HG02938 (cell line): ENCODE results near the gene ZBED1.
"Not testable (repeated sequence)": the region's sequence is repeated elsewhere in the genome, so short reads cannot be mapped to it uniquely, and the experiment has no call there.

ENCODE experiments used
- ATAC-seq: cut with Tn5 transposase; IDR thresholded peaks from one replicate; pipeline ENCODE4 v1.9.1; 2021; ENCODE audit warnings: mild to moderate bottlenecking, moderate library complexity; ENCODE audit not compliant: unreplicated experiment

The ZBED1 gene

DNA sequence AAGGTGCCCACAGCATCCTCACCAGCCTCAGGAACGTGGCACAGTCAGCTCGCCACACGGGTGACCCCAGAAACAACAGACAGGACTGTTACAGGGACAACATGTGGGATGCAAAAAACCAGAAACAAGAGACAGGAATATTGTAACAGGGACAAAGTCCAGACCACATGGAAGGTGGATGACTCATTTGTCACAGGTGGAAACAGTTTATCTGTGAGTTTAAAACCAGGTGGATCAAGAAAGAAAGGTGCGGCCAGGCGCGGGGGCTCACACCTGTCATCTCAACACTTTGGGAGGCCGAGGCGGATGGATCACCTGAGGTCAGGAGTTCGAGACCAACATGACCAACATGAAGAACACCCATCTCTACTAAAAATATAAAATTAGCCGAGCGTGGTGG is 23.5 kb downstream of the ZBED1 start:
- not testable (repeated sequence) for ATAC-seq

DNA sequence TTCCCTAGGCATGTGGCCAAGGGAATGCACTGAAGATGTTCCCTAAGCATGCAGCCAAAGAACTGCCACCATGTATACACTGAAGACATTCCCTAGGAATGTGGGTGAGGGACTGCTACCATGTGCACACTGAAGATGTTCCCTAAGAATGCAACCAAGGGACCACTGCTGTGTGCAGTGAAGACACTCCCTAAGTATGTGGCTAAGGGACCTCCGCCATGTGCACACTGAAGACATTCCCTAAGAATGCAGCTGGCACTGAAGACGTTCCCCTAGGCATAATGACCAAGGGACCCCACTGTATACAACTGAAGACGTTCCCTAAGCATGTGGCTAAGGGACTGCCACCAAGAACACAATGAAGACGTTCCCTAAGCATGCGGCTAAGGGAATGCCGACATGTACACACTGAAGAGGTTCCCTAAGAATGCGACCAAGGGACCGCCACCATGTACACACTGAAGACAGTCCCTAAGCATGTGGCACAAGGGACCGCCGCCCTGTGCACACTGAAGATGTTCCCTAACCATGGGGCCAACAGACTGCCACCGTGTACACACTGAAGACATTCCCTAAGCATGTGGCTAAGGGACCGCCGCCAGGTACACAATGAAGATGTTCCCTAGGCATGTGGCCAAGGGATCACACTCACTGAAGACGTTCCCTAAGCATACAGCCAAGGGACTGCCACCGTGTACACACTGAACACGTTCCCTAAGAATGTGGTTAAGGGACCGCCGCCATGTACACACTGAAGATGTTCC is 25.6 kb downstream of the ZBED1 start:
- no peak for ATAC-seq

DNA sequence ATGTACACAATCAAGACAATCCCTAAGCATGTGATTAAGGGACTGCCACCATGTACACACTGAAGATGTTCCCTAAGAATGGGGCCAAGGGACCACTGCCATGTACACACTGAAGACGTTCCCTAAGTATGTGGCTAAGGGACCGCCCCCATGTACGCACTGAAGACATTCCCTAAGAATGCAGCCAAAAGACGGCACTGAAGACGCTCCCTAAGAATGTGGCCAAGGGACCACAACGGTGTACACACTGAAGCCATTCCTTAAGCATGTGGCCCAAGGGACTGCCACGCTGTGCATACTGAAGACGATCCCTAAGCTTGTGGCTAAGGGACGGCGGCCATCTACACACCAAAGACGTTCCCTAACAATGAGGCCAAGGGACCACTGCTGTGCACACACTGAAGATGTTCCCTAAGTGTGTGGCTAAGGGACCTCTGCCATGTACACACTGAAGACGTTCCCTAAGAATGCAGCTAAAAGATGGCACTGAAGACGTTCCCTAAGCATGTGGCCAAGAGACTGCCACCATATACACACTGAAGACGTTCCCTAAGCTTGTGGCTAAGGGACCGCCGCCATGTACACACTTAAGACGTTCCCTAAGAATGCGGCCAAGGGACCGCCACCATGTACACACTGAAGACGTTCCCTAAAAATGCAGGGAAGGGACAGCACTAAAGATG is 26.4 kb downstream of the ZBED1 start:
- no peak for ATAC-seq

DNA sequence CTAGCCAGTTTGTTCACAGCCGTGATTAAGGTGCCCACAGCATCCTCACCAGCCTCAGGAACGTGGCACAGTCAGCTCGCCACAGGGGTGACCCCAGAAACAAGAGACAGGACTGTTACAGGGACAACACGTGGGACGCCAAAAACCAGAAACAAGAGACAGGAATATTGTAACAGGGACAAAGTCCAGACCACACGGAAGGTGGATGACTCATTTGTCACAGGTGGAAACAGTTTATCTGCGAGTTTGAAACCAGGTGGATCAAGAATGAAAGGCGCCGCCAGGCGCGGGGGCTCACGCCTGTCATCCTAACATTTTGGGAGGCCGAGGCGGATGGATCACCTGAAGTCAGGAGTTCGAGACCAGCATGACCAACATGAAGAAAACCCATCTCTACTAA is 27.7 kb downstream of the ZBED1 start:
- not testable (repeated sequence) for ATAC-seq

DNA sequence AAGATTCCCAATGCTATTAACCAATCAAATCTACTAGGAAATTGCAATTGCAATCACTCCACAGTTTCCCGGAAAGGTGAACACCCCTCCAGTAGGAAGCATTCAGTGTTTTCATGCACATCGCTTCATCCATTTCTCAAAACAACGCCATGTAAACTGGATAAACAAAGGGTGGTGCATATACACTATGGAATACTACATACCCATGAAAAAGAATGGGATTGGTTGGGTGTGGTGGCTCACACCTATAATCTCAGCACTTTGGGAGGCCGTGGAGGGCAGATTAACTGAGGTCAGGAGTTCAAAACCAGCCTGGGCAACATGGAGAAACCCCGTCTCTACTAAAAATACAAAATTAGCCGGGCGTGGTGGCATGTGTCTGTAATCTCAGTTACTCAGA is 29.1 kb downstream of the ZBED1 start:
- no peak for ATAC-seq

DNA sequence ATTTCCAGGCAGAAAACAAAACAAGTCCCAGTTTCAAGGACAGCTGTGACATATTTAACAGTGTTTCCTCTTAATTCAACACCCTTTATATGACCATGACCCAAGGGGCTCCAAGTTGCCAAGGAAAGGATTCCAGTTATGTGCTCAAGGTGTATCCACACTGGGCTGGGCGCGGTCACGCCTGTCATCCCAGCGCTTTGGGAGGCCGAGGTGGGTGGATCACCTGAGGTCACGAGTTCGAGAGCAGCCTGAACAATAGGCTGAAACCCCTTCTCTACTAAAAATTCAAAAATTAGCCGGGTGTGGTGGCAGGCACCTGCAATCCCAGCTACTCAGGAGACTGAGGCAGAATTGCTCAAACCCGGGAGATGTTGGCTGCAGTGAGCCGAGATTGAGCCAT is 29.6 kb downstream of the ZBED1 start:
- ATAC-seq: not testable (repeated sequence)

DNA sequence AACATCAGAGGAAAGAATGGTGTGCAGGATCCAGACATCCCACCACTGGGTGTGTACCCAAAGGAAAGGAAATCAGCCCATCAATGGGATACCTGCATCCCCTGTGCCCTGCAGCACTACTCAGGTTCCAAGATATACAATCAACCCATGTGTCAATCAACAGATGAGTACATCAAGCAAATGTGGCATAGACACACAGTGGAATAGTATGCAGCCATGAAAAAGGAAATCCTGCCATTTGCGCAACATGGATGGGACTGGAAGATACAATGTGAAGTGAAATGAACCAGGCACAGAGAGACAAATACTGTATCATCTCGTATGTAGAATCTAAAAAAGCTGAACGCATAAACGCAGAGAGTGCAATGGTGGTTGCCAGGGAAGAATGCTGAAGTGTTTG is 30.9 kb downstream of the ZBED1 start:
- ATAC-seq: not testable (repeated sequence)

DNA sequence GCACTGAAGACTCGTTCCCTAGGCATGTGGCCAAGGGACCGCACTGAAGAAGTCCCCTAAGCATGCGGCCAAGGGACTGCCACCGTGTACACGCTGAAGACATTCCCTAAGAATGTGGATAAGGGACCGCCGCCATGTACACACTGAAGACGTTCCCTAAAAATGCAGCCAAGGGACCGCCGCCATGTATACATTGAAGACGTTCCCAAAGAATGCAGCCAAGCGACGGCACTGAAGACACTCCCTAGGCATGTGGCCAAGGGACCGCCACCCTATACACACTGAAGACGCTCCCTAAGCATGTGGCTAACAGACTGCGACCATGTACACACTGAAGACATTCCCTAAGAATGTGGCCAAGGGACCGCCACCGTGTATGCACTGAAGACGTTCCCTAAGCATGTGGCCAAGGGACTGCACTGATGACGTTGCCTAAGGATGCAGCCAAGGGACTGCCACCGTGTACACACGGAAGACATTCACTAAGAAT is 31.5 kb downstream of the ZBED1 start:
- no peak for ATAC-seq

DNA sequence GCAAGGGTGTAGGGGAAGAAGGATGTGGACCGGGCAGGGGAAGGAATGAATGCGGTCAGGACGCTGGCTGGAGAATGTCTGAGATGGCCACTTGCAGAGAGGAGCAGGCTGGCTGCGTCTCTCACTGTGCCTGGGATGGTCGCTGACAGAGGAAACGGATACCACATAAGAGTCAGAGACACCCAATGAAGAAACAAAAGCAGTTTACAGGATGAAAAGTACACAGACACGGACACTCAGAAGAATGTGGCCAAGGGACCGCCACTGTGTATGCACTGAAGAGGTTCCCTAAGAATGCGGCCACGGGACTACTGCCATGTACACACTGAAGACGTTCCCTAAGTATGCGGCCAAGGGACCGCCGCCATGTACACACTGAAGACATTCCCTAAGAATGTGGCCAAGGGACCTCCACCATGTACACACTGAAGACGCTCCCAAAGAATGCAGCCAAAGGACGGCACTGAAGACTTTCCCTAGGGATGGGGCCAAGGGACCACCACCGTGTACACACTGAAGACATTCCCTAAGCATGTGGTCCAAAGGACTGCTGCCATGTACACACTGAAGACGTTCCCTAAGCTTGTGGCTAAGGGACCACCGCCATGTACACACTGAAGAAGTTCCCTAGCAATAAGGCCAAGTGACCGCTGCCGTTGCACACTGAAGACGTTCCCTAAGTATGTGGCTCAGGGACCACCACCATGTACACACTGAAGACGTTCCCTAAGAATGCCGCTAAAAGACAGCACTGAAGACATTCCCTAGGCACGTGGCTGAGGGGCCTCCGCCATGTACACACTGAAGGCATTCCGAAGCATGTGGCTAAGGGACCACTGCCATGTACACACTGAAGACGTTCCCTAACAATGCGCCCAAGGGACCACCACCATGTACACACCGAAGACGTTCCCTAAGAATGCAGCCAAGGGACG is 32.2 kb downstream of the ZBED1 start:
- no peak for ATAC-seq

DNA sequence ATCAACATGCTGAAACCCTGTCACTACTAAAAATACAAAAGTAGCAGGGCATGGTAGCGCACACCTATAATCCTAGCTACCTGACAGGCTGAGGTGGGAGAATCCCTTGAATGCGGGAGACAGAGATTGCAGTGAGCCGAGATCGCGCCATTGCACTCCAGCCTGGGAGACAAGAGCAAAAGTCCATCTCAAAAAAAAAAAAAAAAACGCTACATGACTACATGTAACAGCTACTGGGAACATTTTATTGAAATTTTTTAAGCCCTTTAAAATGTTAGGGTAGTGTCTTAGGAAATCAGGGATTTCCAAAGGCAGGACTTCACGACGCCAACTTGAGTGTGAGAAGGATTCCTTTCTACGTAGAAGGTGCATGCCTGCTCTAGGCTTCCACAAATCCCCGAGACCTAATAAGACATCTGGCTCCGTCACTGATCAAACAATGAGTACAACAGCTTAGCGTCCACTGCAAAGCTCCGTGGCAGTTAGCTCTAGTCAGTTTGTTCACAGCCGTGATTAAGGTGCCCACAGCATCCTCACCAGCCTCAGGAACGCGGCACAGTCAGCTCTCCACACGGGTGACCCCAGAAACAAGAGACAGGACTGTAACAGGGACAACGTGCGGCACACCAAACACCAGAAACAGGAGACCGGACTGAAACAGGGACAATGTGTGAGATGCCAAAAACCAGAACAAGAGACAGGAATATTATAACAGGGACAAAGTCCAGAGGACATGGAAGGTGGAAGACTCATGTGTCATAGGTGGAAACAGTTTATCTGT is 33.7 kb downstream of the ZBED1 start:
- ATAC-seq: no peak

DNA sequence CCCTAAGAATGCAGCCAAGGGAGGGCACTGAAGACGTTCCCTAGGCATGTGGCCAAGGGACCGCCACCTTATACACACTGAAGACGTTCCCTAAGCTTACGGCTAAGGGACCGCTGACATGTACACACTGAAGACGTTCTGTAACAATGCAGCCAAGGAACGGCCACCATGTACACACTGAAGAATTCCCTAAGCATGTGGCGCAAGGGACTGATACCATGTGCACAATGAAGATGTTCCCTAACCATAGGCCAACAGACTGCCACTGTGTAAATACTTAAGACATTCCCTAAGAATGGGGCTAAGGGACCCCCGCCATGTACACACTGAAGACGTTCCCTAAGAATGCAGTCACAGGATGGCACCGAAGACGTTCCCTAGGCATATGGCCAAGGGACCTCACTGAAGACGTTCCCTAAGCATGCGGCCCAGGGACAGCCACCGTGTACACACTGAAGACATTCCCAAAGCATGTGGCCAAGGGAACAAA is 36.1 kb downstream of the ZBED1 start:
- ATAC-seq: no peak

DNA sequence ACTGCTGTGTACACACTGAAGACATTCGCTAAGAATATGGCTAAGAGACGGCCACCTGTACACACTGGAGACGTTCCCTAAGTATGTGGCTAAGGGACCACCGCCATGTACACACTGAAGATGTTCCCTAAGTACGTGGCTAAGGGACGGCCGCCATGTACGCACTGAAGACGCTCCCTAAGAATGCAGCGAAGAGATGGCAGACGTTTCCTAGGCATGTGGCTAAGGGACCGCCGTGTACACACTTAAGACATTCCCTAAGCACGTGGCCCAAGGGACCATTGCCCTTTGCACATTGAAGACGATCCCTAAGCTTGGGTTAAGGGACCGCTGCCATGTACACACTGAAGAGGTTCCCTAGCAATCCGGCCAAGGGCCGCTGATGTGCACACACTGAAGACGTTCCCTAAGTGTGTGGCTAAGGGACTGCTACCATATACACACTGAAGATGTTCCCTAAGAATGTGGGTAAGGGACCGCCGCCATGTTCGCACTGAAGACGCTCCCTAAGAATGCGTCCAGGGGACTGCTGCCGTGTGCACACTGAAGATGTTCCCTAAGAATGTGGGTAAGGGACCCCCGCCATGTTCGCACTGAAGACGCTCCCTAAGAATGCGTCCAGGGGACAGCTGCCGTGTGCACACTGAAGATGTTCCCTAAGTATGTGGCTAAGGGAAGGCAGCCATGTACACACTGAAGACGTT is 36.7 kb downstream of the ZBED1 start:
- ATAC-seq: no peak

DNA sequence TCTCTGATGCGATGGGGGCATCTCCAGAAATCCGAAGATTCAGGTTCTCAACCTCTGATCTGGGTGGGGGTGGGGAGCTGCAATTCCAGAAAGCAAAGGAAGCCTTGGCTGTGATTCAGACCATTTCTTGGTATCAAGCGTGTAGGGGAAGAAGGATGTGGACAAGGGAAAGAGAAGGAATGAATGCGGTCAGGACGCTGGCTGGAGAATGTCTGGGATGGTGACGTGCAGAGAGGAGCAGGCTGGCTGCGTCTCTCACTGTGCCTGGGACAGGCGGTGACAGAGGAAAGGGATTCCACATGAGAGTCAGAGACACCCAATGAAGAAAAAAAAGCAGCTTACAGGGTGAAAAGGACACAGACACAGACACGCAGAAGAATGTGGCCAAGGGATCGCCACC is 37.3 kb downstream of the ZBED1 start:
- not testable (repeated sequence) for ATAC-seq

DNA sequence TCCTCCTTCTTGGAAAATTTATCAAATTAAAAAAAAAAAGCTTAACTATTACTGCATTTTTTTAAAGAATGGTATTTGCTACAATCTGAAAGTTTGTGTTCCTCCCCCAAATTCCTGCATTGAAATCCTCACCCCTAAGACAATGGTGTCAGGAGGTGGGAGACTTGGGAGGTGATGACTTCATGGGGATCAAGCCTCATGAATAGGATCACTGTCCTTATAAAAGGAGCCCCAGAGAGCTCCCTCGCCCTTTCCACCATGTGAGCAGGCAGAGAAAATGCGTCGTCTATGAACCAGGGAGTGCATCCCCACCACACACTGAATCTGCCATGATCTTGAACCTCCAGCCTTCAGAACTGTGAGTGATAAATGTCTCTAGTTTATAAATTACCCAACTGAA is 38.0 kb downstream of the ZBED1 start:
- ATAC-seq: no peak

DNA sequence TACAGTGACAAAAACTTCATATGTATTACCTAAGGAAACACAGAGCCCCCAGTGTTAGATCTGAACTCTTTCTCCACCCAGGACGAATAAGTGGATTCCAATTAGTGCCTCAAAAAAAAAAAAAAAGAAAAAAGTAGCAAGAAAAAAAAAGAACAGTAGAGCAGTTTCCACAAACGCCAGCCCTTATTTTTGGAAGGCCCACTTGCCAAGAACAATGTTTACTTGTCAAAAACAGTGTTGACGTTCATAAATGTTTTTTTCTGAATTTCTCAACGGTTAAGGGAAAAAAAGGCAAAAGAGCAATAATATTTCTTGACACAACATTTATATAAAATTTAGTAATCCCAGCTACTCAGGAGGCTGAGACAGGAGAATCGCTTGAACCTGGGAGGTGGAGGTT is 38.7 kb downstream of the ZBED1 start:
- ATAC-seq: no peak

DNA sequence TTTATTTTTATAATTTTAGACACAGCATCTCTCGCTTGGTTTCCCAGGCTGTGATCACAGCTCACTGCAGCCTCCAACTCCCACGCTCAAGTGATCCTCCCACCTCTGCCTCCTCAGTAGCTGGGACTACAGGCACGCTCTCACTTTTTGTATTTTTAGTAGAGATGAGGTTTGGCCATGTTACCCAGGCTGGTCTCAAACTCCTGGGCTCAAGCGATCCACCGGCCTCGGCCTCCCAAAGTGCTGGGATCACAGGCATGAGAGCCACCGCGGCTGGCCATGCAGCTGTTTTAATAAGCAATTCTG is 39.1 kb downstream of the ZBED1 start:
- ATAC-seq: no peak

DNA sequence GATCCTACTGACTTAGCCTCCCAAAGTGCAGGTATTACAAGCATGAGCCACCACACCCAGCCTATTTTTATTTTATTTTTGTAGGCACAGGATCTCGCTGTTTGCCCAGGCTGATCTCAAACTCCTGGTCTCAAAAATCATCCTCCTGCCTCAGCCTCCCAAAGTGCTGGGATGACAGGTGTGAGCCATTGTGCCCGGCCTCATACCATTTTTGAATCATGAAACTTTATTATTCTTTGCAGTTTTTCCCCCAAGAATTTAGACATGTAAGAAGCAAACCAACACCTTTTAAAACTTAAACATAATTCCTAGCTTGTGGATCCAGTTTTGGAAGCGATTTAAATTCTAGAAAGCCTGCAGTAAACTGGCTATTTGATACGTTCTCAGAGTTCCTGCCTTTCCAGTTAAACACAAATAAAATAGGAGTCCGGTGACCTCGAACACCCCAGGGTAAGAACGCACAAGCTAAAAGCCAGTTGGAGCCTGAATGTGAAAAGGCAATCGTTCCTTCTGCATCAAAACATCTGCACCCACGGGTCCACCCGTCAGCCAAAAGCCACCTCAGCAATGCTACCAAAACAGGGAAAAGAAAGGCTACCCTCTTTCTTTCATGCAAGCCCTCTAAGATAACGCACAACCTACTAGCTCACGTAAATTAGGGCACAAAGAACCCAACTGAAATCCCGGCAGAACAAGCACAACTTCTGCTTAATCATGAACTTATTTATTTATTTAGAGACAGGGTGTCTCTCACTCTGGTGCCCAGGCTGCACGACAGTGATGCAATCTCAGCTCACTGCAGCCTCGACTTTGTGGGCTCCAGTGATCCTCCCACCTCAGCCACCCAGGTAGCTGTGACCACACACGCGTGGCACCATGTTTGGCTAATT is 39.7 kb downstream of the ZBED1 start:
- ATAC-seq: not testable (repeated sequence)

DNA sequence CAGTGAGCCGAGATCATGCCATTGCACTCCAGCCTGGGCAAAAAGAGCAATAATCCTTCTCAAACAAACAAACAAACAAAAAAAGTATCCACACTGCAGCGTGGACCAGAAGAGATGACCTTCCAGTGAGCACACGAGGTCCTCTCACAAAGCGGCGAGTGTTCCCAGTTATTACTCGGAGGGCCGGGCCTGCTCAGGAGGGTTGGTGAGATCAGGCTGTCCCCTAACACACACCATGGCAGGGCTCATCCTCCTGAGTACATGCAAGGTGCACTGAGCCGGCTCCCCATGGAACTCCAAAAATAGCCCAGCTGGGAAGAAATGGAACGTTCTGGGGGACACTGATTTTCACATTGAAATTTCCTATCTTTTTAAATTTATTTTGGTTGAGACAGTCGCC is 40.7 kb downstream of the ZBED1 start:
- not testable (repeated sequence) for ATAC-seq

DNA sequence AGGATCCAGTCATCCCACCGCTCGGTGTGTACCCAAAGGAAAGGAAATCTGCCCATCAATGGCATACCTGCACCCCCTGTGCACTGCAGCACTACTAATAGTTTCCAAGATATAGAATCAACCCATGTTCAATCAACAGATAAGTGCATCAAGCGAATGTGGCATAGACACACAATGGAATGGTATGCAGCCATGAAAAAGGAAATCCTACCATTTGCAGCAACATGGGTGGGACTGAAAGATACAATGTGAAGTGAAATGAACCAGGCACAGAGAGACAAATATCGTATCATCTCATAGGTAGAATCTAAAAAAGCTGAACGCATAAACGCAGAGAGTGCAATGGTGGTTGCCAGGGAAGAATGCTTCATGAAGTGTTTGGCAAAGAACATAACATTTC is 42.5 kb downstream of the ZBED1 start:
- ATAC-seq: no peak
